GM10248 (cell line): ENCODE data around the gene RXRB.

Experiments used
- CTCF ChIA-PET: fragments of 300-600 bp; sonication (Branson Sonifier 250); formaldehyde crosslinking; extraction: SDS; loops from one replicate; lab custom pipeline; 2021; ENCODE audit warnings: antibody characterized with exemption; lab: Yijun Ruan, JAX
- POLR2A ChIA-PET: fragments of 350-650 bp; sonication (Branson Sonifier 250); formaldehyde crosslinking; extraction: SDS; loops from one replicate; lab custom pipeline; 2020; ENCODE audit warnings: antibody characterized with exemption; lab: Yijun Ruan, JAX
- DNase-seq: peaks from one replicate; pipeline ENCODE4 v3.0.0; 2012; ENCODE audit errors: extremely low spot score
- TF ChIP-seq, protein P1 (sequence below): IDR thresholded peaks from 2 replicates; pipeline ENCODE4 v1.5.1; 2012; ENCODE audit warnings: mild to moderate bottlenecking, low read depth; ENCODE audit errors: extremely low read depth, missing control alignments, control extremely low read depth

RXRB gene

DNA sequence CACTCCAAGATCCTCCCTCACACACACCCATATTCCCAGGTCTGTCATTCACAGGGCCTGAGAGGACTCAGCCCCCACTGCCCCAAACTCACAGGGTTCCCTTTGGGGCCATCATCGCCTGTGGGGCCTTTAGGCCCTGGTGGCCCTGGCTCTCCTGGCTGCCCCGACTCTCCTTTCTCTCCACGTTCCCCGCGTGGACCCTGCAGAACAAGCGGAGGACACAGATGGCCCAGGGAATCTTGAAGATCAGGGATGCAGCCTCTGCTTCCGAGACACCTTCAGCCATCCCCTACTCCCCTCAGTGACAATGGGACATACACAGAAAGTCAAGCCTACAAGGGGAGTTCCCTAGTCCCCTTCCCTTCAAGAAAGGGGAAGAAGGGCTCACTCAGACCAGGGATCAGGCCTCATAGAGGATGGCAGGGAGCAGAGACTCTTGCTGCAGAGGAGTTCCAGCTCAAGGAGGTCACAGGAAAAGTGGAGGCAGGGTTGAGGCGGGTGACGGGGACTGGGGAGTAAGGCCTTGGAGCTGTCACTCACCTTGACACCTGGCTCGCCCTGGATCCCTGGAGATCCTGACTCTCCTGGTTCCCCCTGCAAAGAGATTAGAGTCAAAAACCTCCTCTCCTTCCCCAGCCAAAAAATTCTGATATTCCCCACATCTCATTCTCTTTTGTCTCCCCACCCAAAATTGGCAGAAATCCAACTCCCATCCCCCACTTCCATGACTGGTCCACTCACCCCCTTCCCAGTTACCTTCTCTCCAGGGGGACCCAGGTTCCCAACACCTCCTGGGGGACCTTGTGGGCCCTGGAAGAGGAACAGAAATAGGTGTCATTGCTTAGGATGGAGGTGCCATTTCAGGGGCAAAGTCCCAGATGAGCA lies 30.9 kb downstream of the RXRB start:
- no peak for DNase-seq
- TF ChIP-seq, protein P1, sequence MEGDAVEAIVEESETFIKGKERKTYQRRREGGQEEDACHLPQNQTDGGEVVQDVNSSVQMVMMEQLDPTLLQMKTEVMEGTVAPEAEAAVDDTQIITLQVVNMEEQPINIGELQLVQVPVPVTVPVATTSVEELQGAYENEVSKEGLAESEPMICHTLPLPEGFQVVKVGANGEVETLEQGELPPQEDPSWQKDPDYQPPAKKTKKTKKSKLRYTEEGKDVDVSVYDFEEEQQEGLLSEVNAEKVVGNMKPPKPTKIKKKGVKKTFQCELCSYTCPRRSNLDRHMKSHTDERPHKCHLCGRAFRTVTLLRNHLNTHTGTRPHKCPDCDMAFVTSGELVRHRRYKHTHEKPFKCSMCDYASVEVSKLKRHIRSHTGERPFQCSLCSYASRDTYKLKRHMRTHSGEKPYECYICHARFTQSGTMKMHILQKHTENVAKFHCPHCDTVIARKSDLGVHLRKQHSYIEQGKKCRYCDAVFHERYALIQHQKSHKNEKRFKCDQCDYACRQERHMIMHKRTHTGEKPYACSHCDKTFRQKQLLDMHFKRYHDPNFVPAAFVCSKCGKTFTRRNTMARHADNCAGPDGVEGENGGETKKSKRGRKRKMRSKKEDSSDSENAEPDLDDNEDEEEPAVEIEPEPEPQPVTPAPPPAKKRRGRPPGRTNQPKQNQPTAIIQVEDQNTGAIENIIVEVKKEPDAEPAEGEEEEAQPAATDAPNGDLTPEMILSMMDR: no peak
- ChIA-PET CTCF (interaction anchor here (2.0 kb wide), 1 partner anchor 10 kb away, joined by 5 read pairs; no protein-coding TSS in a partner anchor), POLR2A (no interaction called here)

DNA sequence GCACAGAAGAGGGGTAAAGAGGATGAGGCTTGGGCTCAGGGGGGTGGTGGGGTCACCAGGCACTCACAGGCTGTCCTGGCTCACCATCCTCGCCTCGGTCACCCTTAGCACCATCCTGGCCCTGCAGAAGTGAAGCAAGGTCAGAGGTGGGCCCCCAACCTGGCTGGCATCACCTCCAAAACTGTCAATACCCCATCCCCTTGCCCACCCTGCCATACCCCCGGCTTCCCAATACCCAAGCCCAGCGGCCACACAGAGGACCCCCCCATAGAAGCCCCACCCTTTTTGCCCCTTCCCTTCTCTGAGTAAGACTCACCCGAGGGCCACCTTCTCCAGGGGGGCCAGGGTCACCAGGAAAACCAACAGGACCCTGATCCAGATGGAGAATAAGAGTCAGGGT lies 31.8 kb downstream of the RXRB start:
- TF ChIP-seq, protein P1: no peak
- no peak for DNase-seq
- ChIA-PET CTCF (interaction anchor here (2.0 kb wide), 1 partner anchor 9 kb away, joined by 5 read pairs; no protein-coding TSS in a partner anchor), POLR2A (no interaction called here)

DNA sequence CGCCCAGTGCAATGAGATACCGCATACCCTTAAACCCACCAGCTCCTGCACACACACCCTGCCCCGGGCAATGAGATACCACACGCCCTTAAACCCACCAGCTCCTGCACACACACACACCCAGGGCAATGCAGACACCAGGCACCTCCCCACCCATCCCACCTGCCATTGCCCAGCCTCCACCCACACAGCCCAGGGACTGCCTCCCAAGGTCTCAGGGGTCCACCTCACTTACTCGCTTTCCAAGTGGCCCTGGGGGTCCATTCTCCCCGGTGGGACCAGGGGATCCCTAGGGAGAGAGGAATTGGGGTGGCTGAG lies 32.2 kb downstream of the RXRB start:
- DNase-seq: no peak
- TF ChIP-seq, protein P1: no peak
- POLR2A ChIA-PET: no interaction called here
- CTCF ChIA-PET: interaction anchor here (2.0 kb wide), 1 partner anchor 9 kb away, joined by 5 read pairs; no protein-coding TSS in a partner anchor

DNA sequence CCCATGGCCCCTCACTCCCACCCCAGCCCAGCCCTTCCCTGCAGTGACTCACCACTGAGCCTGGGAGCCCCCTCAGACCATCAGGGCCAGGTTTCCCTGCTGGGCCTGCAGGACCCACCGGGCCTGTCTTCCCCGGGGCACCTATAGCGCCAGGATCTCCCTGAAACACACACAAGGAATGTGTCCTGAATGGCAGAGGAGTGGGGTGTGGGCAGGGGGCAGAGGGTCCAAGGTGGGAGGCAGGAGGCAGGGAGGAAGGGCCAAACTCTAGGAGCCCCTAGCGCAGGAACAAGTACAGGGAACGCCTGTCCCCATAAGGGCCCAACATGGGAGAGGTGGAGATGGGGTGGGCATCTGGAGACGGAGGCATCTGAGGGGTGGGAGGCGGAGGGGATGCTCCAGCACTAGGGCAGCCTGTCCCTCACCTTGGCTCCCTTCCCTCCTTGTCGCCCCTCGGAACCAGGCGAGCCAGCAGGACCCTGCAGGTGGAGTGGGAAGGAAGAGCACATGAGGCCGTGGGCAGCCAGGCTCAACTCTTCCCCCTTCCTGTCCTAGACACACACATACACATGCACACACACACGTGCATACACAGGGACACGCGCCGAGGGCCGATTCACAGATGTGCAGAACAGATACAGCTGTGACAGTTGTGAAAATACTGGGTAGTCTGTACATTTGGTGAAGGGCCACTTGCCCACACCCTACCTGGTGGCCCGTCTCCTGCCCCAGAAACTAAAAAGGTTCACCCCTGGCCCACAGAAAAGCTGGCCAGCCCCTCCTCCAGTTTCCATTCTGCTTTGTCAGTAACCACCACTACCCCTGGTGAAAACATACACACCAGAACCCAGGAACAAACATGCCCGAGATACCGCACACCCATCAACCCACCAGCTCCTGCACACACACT lies 32.8 kb downstream of the RXRB start:
- DNase-seq: no peak
- TF ChIP-seq, protein P1: no peak
- POLR2A ChIA-PET: no interaction called here
- CTCF ChIA-PET: interaction anchor here (1.2 to 2.0 kb wide), 2 partner anchors 8 to 17 kb away, joined by 4 to 5 read pairs; no protein-coding TSS in a partner anchor

DNA sequence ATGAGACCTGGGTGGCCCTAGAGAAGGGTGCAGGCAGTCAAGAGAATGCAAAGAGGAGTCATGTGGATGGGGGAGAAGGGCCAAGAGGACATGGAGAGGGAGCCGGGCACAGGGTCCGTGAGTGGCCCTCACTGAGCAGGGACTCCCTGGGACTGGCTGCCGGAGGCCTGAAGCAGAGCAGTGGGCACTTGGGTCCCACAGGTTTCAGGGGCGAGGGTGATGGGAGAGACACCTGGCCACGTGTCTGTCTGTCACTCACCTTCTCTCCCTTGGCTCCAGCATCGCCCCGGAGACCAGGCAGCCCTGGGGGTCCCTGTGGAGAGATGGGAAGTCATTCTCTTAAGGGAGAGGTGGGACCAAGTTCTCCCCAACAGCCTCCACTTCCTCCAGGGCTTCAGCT lies 33.7 kb downstream of the RXRB start:
- ChIA-PET CTCF (interaction anchor here (1.2 kb wide), 1 partner anchor 16 kb away, joined by 4 read pairs; no protein-coding TSS in a partner anchor), POLR2A (interaction anchor here (0.6 kb wide), 1 partner anchor 1501 kb away, joined by 6 read pairs; the partner anchor contains the start of gene CSNK2B)
- no peak for DNase-seq
- TF ChIP-seq, protein P1: no peak

DNA sequence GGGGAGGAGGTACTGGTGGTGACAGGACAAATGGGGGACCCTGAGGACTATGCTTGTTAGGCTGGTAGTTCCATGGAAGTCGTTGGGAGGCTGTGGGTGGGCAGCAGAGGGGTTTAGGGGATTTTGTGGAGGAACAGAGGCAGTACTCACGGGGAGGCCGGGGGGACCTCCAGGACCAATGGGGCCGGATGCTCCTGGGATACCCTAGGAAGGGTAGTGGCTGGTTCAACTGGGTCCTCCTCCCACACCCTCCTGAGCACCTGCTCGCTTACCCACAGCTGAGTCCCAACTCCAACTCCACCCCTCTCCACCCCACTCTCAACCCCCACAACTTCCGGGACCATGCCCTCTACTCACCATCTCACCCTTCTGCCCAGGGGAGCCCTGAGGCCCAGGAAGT lies 34.1 kb downstream of the RXRB start:
- TF ChIP-seq, protein P1: no peak
- ChIA-PET POLR2A (interaction anchor here (0.6 kb wide), 1 partner anchor 1501 kb away, joined by 6 read pairs; the partner anchor contains the start of gene CSNK2B), CTCF (interaction anchor here (1.2 to 2.3 kb wide), 2 partner anchors 16 to 82 kb away, joined by 4 to 8 read pairs; no protein-coding TSS in a partner anchor)
- DNase-seq: no peak
